Trophoblast cell (in vitro differentiated cells and primary cell): ENCODE data around the gene ANKS3.

Experiments used
- DNase-seq, 2 donors: peaks; one replicate each; pipeline ENCODE4 v3.0.0-alpha.2; 2016
- H2AFZ ChIP-seq: 2 replicates; pipeline ENCODE4 v1.6.1; 2013; ENCODE audit warnings: low read length, moderate library complexity, mild to moderate bottlenecking; ENCODE audit not compliant: insufficient read depth, poor library complexity
- H2AK5ac ChIP-seq: 2 replicates; pipeline ENCODE4 v1.6.1; 2013; ENCODE audit warnings: mild to moderate bottlenecking, low read length
- H2BK120ac ChIP-seq: 2 replicates; pipeline ENCODE4 v1.6.1; 2013; ENCODE audit warnings: low read length, mild to moderate bottlenecking, moderate library complexity; ENCODE audit not compliant: insufficient read depth, poor library complexity
- H2BK12ac ChIP-seq: 2 replicates; pipeline ENCODE4 v1.6.1; 2013; ENCODE audit warnings: mild to moderate bottlenecking, low read length, moderate library complexity
- H2BK5ac ChIP-seq: 2 replicates; pipeline ENCODE4 v1.6.1; 2013; ENCODE audit warnings: low read length, low read depth, moderate library complexity, mild to moderate bottlenecking; ENCODE audit not compliant: poor library complexity
- H3K14ac ChIP-seq: 2 replicates; pipeline ENCODE4 v1.6.1; 2013; ENCODE audit warnings: mild to moderate bottlenecking, low read length
- H3K18ac ChIP-seq: 2 replicates; pipeline ENCODE4 v1.6.1; 2013; ENCODE audit warnings: mild to moderate bottlenecking, low read length
- H3K23ac ChIP-seq: 2 replicates; pipeline ENCODE4 v1.6.1; 2013; ENCODE audit warnings: low read length
- H3K27ac ChIP-seq: 2 replicates; pipeline ENCODE4 v1.5.1; 2013; ENCODE audit warnings: low read depth, mild to moderate bottlenecking, inconsistent platforms, low read length, moderate library complexity
- H3K27me3 ChIP-seq: 2 replicates; pipeline ENCODE4 v1.6.1; 2013; ENCODE audit warnings: inconsistent platforms, mild to moderate bottlenecking, low read length, moderate library complexity; ENCODE audit not compliant: insufficient read depth
- H3K36me3 ChIP-seq, 2 experiments: 1 replicate in 1 of 2; 2 replicates in 1 of 2; pipeline ENCODE4 v1.6.1; 2013; ENCODE audit warnings: low read length in 2 of 2, mild to moderate bottlenecking in 2 of 2, moderate library complexity in 1 of 2; ENCODE audit not compliant: insufficient read depth in 2 of 2, control insufficient read depth in 1 of 2
- H3K4ac ChIP-seq: 2 replicates; pipeline ENCODE4 v1.6.1; 2013; ENCODE audit warnings: low read depth, mild to moderate bottlenecking, low read length, moderate library complexity
- H3K4me1 ChIP-seq, 2 experiments: 1 replicate in 1 of 2; 2 replicates in 1 of 2; pipeline ENCODE4 v1.6.1; 2013; ENCODE audit warnings: low read length in 2 of 2, mild to moderate bottlenecking in 2 of 2, moderate library complexity in 1 of 2; ENCODE audit not compliant: insufficient read depth in 2 of 2, control insufficient read depth in 1 of 2
- H3K4me2 ChIP-seq: 2 replicates; pipeline ENCODE4 v1.6.1; 2013; ENCODE audit warnings: inconsistent platforms, mild to moderate bottlenecking, low read length, moderate library complexity
- H3K4me3 ChIP-seq: 2 replicates; pipeline ENCODE4 v1.5.1; 2013; ENCODE audit warnings: mild to moderate bottlenecking, low read depth, low read length, inconsistent platforms
- H3K79me1 ChIP-seq: one replicate; pipeline ENCODE4 v1.6.1; 2013; ENCODE audit warnings: low read length
- H3K79me2 ChIP-seq: 2 replicates; pipeline ENCODE4 v1.6.1; 2013; ENCODE audit warnings: low read length, mild to moderate bottlenecking; ENCODE audit not compliant: control insufficient read depth, insufficient read depth, poor library complexity
- H3K9ac ChIP-seq: 2 replicates; pipeline ENCODE4 v1.6.1; 2013; ENCODE audit warnings: mild to moderate bottlenecking, low read length
- H3K9me3 ChIP-seq: 2 replicates; pipeline ENCODE4 v1.6.1; 2013; ENCODE audit warnings: low read depth, mild to moderate bottlenecking, control low read depth, inconsistent platforms, low read length; ENCODE audit not compliant: insufficient read depth
- H4K12ac ChIP-seq: 2 replicates; pipeline ENCODE4 v1.6.1; 2013; ENCODE audit warnings: low read depth, mild to moderate bottlenecking, low read length, moderate library complexity
- H4K8ac ChIP-seq: 2 replicates; pipeline ENCODE4 v1.6.1; 2013; ENCODE audit warnings: low read depth, mild to moderate bottlenecking, low read length, moderate library complexity
- H4K91ac ChIP-seq: one replicate; pipeline ENCODE4 v1.6.1; 2013; ENCODE audit warnings: low read depth, mild to moderate bottlenecking, low read length, moderate library complexity
- WGBS: extraction: QIAGEN DNeasy Blood & Tissue Kit; methylation state at CpG from one replicate; pipeline ENCODE4 v1.1.7; 2013; ENCODE audit warnings: missing lambda C conversion rate; ENCODE audit not compliant: insufficient read length, insufficient coverage; ENCODE audit errors: extremely low coverage; 5-methylcytosine and 5-hydroxymethylcytosine counted together

ANKS3 gene

GRCh38 chr16:4692460-4693295, 41.4 kb downstream of the ANKS3 start:
- H3K79me1 ChIP-seq = peaks cover 7% of the 10 kb centered on the region
- H3K9ac ChIP-seq = peak overlapping the region; percentile 75
- DNase-seq = peak in 1 of 2 donors; percentile 21
- no peak overlapping the region for H2BK12ac ChIP-seq
- H2BK120ac ChIP-seq = no peak overlapping the region
- peak overlapping the region; percentile 20 for H4K8ac ChIP-seq
- H3K27me3 ChIP-seq = no peaks in the 10 kb centered on the region
- peaks cover 3 to 12% of the 10 kb centered on the region in 2 experiments for H3K4me1 ChIP-seq
- H4K12ac ChIP-seq = peak overlapping the region; percentile 6
- no peak overlapping the region for H2BK5ac ChIP-seq
- no peak overlapping the region for H4K91ac ChIP-seq
- H2AFZ ChIP-seq = peak overlapping the region; percentile 28
- peak overlapping the region; percentile 70 for H3K4me3 ChIP-seq
- no peak overlapping the region for H3K27ac ChIP-seq
- no peak overlapping the region for H3K18ac ChIP-seq
- H3K4me2 ChIP-seq = peak overlapping the region; percentile 91
- no peak overlapping the region for H2AK5ac ChIP-seq
- peak overlapping the region; percentile 14 for H3K14ac ChIP-seq
- H3K23ac ChIP-seq = no peak overlapping the region
- WGBS = no CpG with 5 or more reads among the region's 31 CpGs
- H3K4ac ChIP-seq = no peak overlapping the region
- H3K36me3 ChIP-seq = peaks cover 51 to 55% of the 10 kb centered on the region in 2 experiments
- H3K79me2 ChIP-seq = peaks cover 6% of the 10 kb centered on the region
- H3K9me3 ChIP-seq = peaks cover 5% of the 10 kb centered on the region

DNA sequence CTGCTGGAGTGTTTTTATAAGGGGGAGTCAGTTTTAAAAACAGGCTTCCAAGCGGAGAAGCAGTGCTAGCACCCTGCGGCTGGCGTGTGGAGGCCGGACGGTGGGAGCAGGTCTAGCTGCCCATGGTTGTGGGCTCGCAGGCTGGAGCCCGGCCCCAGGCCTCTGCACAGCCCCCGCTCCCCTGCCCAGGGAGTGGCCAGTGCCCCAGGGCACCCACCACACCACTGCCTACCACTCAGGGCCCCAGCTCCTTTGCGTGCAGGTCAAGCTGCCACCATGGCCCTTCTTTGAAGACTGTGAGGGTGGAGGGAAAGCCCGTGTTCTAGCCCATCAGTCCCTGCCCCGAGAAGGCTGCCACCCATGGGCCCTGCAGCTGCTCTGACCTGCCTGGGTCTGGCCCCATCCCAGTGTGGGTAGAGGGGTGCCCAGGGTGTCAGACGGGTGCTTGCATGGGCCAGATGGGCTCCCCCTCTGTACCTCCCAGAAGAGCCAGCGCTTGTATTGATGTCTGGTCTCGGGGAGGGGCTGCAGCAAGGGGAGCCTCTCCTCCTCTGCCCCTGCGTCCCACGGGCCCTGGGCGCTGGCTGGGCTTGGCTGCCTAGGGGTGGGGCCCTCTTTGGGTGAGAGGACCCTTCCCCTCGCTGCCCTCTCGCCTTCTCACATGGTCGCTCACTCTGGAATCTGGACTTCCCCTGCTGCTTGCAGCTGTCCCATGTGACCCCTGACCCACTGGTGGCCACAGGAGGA, 42.2 kb downstream of the ANKS3 start:
- H3K27me3 ChIP-seq = no peaks in the 10 kb centered on the region
- H3K4ac ChIP-seq = no peak overlapping the region
- H4K8ac ChIP-seq = no peak overlapping the region
- no peak overlapping the region for H3K23ac ChIP-seq
- no peak overlapping the region for H3K9ac ChIP-seq
- H3K79me1 ChIP-seq = peaks cover 7% of the 10 kb centered on the region
- H3K36me3 ChIP-seq = peaks cover 52 to 53% of the 10 kb centered on the region in 2 experiments
- H2AFZ ChIP-seq = no peak overlapping the region
- no peak overlapping the region for H4K12ac ChIP-seq
- no peak overlapping the region for H2BK120ac ChIP-seq
- H3K79me2 ChIP-seq = peaks cover 6% of the 10 kb centered on the region
- no peak overlapping the region for H3K4me2 ChIP-seq
- no peak overlapping the region for H2AK5ac ChIP-seq
- no peak overlapping the region for H2BK5ac ChIP-seq
- H2BK12ac ChIP-seq = no peak overlapping the region
- no peak overlapping the region for H3K14ac ChIP-seq
- H3K27ac ChIP-seq = no peak overlapping the region
- H4K91ac ChIP-seq = no peak overlapping the region
- H3K9me3 ChIP-seq = peaks cover 5% of the 10 kb centered on the region
- no peak overlapping the region for H3K4me3 ChIP-seq
- H3K18ac ChIP-seq = no peak overlapping the region
- no peak for DNase-seq
- no CpG with 5 or more reads among the region's 20 CpGs for WGBS
- H3K4me1 ChIP-seq = peaks cover 3 to 12% of the 10 kb centered on the region in 2 experiments

GRCh38 chr16:4690946-4691665, 43.0 kb downstream of the ANKS3 start:
- Histone ChIP-seq H3K9me3 (peaks cover 5% of the 10 kb centered on the region), H3K9ac (no peak overlapping the region), H4K8ac (no peak overlapping the region), H3K27me3 (no peaks in the 10 kb centered on the region), H3K23ac (no peak overlapping the region), H3K4me1 (peaks cover 3 to 12% of the 10 kb centered on the region in 2 experiments), H3K4me2 (no peak overlapping the region), H3K36me3 (peaks cover 52 to 53% of the 10 kb centered on the region in 2 experiments), H2BK12ac (no peak overlapping the region), H2BK120ac (no peak overlapping the region), H3K4me3 (no peak overlapping the region), H3K14ac (no peak overlapping the region), H4K12ac (no peak overlapping the region), H3K79me1 (peaks cover 7% of the 10 kb centered on the region), H2BK5ac (no peak overlapping the region), H3K27ac (no peak overlapping the region), H3K18ac (no peak overlapping the region), H3K79me2 (peaks cover 6% of the 10 kb centered on the region), H3K4ac (no peak overlapping the region), H2AK5ac (no peak overlapping the region), H2AFZ (no peak overlapping the region), H4K91ac (no peak overlapping the region)
- WGBS = no CpG with 5 or more reads among the region's 19 CpGs
- DNase-seq = no peak
